A673 (cell line): Measurements from ENCODE around the gene DUS2. TPM values are rescaled to one million over a fixed set of nuclear protein-coding genes. Genes with fewer than 3 reads are reported as not detected.
A peak's percentile ranks its signal among the peaks of the same experiment; 100 is the strongest.
"Not testable (repeated sequence)": the region's sequence is repeated elsewhere in the genome, so short reads cannot be mapped to it uniquely, and the experiment has no call there.

Source experiments
- BruUV-seq: library from RNA; stranded (reverse); fragments of 400-500 nt; replicated peaks from 2 replicates; lab custom pipeline; 2021; lab: Mats Ljungman, UMichigan
- CTCF ChIA-PET: fragments of 300-600 bp; sonication (Branson Sonifier 250); formaldehyde crosslinking; loops from one replicate; lab custom pipeline; 2022; ENCODE audit warnings: antibody characterized with exemption; lab: Charles Lee
- POLR2A ChIA-PET: fragments of 300-600 bp; sonication (Branson Sonifier 250); formaldehyde crosslinking; loops from one replicate; lab custom pipeline; 2022; ENCODE audit warnings: antibody characterized with exemption; ENCODE audit not compliant: low non-redundant PET; lab: Charles Lee
- DNase-seq: peaks from one replicate; pipeline ENCODE4 v3.0.0-alpha.2; 2015; ENCODE audit warnings: low spot score
- H3K27ac ChIP-seq: fragments of 200-600 bp; sonication (generic); 2 replicates; pipeline ENCODE4 v1.5.1; 2016; ENCODE audit warnings: mixed run types, low read depth, mild to moderate bottlenecking, mixed read lengths, antibody characterized with exemption, low read length; ENCODE audit not compliant: poor library complexity, severe bottlenecking
- H3K27me3 ChIP-seq: fragments of 200-600 bp; sonication (generic); replicated peaks from 2 replicates; pipeline ENCODE4 v1.6.1; 2017; ENCODE audit warnings: mixed run types, low read depth, mild to moderate bottlenecking, mixed read lengths, antibody characterized with exemption, low read length; ENCODE audit not compliant: insufficient read depth, poor library complexity
- H3K36me3 ChIP-seq: fragments of 200-600 bp; sonication (generic); 2 replicates; pipeline ENCODE4 v1.6.1; 2016; ENCODE audit warnings: mixed run types, mild to moderate bottlenecking, mixed read lengths, antibody characterized with exemption, low read length; ENCODE audit not compliant: insufficient read depth, poor library complexity, severe bottlenecking
- H3K4me1 ChIP-seq: fragments of 200-600 bp; sonication (generic); 2 replicates; pipeline ENCODE4 v1.6.1; 2017; ENCODE audit warnings: mixed run types, mild to moderate bottlenecking, mixed read lengths, antibody characterized with exemption, low read length; ENCODE audit not compliant: insufficient read depth, poor library complexity, severe bottlenecking
- H3K4me3 ChIP-seq: fragments of 200-600 bp; sonication (generic); 2 replicates; pipeline ENCODE4 v1.5.1; 2016; ENCODE audit warnings: low read depth, mixed run types, mild to moderate bottlenecking, mixed read lengths, low read length; ENCODE audit not compliant: poor library complexity, severe bottlenecking
- H3K9me3 ChIP-seq: fragments of 200-600 bp; sonication (generic); 2 replicates; pipeline ENCODE4 v1.6.1; 2016; ENCODE audit warnings: mixed run types, low read depth, mild to moderate bottlenecking, mixed read lengths, antibody characterized with exemption, low read length; ENCODE audit not compliant: poor library complexity, severe bottlenecking
- CTCF ChIP-seq: fragments of 300-800, 200-600 bp; sonication (generic); conservative IDR thresholded peaks from 2 replicates; pipeline ENCODE4 v1.5.1; 2017; ENCODE audit warnings: low read depth, mild to moderate bottlenecking, antibody characterized with exemption, low read length, moderate library complexity, mixed read lengths
- EZH2 ChIP-seq: fragments of 200-600 bp; sonication (generic); IDR thresholded peaks from 2 replicates; pipeline ENCODE4 v1.6.1; 2017; ENCODE audit warnings: borderline replicate concordance, low read depth, mild to moderate bottlenecking, mixed read lengths, antibody characterized with exemption, low read length; ENCODE audit not compliant: poor library complexity, severe bottlenecking
- intact Hi-C: fragments of 100-400 bp; cut with micrococcal nuclease; formaldehyde crosslinking; loops from one replicate; pipeline ENCODE4 v1.10.0; 2022; ENCODE audit not compliant: unreplicated experiment
- total RNA-seq: library from RNA; stranded (reverse); gene quantifications from 2 replicates; pipeline ENCODE4 v1.2.3, GENCODE V29; 2021

The DUS2 gene
- total RNA-seq, 1 experiment from 2014 or later: 19.7 TPM

GRCh38 chr16:67992661-67993206 is 30.4 kb upstream of the DUS2 start:
- intact Hi-C loops: loop anchor here (1.0 kb wide), 2 partner anchors 48 to 237 kb away; no protein-coding TSS in a partner anchor
- Histone ChIP-seq H3K36me3 (no peaks in the 10 kb centered on the region), H3K27me3 (no peaks in the 10 kb centered on the region), H3K27ac (no peak overlapping the region), H3K4me3 (no peak overlapping the region), H3K4me1 (peaks cover 5% of the 10 kb centered on the region), H3K9me3 (no peaks in the 10 kb centered on the region)
- ChIA-PET POLR2A (no interaction called here), CTCF (no interaction called here)
- BruUV-seq: no TSS peak
- TF ChIP-seq CTCF: no peak
- TF ChIP-seq EZH2: no peak
- no peak for DNase-seq

GRCh38 chr16:67993207-67994039 is 29.7 kb upstream of the DUS2 start:
- no peaks in the 10 kb centered on the region for H3K36me3 ChIP-seq
- TF ChIP-seq EZH2 (no peak), CTCF (peak; percentile 98)
- no peak overlapping the region for H3K4me3 ChIP-seq
- no TSS peak for BruUV-seq
- no peaks in the 10 kb centered on the region for H3K27me3 ChIP-seq
- peaks cover 5% of the 10 kb centered on the region for H3K4me1 ChIP-seq
- H3K9me3 ChIP-seq: no peaks in the 10 kb centered on the region
- POLR2A ChIA-PET: no interaction called here
- CTCF ChIA-PET: interaction anchor here (0.6 to 1.4 kb wide), 2 partner anchors 47 to 361 kb away, joined by 3 to 4 read pairs; no protein-coding TSS in a partner anchor
- H3K27ac ChIP-seq: no peak overlapping the region
- peak; percentile 82 for DNase-seq
- intact Hi-C loops: loop anchor here (1.0 kb wide), 2 partner anchors 47 to 236 kb away; no protein-coding TSS in a partner anchor

GRCh38 chr16:67994040-67994408 is 29.1 kb upstream of the DUS2 start:
- DNase-seq, H3K27me3 ChIP-seq, H3K27ac ChIP-seq, BruUV-seq, intact Hi-C loops, POLR2A ChIA-PET, H3K4me3 ChIP-seq, H3K4me1 ChIP-seq, H3K9me3 ChIP-seq, H3K36me3 ChIP-seq: not testable (repeated sequence)
- CTCF ChIA-PET: interaction anchor here (0.6 to 1.4 kb wide), 2 partner anchors 47 to 362 kb away, joined by 3 to 4 read pairs; no protein-coding TSS in a partner anchor
